CD1c-positive myeloid dendritic cell (primary cell): Measurements from ENCODE around the gene PPIE.
"Not testable (repeated sequence)": the region's sequence is repeated elsewhere in the genome, so short reads cannot be mapped to it uniquely, and the experiment has no call there.

Source experiments
- DNase-seq: peaks from one replicate; pipeline ENCODE4 v3.0.0-alpha.2; 2016; ENCODE audit errors: extremely low spot score

The PPIE gene

DNA sequence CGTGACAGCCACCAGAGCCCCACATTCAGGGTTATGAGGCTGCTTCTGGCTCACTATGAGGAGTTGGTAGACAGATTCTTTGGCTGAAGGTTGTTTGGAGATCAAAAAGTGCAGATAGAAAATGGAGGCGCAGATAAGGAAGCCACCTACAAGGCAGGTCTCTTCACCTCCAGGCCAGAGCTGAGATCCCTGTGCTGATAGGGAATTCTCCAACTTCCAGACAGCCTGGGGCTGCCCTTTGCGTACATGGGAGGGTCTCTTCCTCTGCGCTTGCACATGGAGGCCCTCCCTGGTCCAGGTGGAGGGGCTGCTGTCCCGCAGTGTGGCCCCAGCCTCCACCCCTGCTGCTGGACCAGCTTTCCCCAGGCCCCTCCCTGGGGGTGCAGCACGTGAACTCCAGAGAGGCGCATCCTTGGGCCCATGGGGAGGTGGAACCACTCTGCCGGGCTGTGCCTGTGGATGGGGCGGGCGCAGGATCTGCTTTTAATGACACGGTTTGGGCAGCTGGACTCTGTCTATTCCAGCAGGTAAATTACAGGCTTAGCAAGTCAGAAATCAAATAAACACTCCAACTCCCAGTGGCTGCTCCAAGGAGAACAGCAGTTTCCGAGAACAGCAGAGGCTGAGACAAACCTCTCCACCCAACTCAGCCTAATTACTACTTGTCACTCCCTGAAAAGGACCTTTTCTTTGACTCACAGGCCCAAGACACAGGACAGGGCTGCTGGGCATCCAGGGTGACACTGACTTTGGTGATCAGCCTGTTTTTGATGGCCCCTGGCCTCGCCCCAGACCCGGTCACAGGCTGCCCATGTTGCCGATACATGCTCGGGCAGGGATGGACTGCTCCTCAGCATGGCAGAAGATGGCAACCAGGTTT, 20.1 kb downstream of the PPIE start:
- no peak for DNase-seq

DNA sequence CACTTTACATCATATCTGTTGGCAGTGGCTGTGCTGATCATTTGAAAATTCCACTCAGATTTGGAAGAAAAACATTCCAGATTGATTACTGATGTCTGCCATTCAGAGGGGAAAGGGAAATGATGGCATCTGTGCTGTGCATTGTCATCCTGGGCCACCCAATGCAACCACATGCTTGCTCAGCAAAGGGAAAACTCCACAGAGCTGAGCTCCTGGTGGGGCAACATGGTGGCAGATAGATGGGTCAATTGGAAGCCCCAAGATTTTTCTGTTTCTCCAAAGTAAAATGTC, 20.7 kb downstream of the PPIE start:
- no peak for DNase-seq

DNA sequence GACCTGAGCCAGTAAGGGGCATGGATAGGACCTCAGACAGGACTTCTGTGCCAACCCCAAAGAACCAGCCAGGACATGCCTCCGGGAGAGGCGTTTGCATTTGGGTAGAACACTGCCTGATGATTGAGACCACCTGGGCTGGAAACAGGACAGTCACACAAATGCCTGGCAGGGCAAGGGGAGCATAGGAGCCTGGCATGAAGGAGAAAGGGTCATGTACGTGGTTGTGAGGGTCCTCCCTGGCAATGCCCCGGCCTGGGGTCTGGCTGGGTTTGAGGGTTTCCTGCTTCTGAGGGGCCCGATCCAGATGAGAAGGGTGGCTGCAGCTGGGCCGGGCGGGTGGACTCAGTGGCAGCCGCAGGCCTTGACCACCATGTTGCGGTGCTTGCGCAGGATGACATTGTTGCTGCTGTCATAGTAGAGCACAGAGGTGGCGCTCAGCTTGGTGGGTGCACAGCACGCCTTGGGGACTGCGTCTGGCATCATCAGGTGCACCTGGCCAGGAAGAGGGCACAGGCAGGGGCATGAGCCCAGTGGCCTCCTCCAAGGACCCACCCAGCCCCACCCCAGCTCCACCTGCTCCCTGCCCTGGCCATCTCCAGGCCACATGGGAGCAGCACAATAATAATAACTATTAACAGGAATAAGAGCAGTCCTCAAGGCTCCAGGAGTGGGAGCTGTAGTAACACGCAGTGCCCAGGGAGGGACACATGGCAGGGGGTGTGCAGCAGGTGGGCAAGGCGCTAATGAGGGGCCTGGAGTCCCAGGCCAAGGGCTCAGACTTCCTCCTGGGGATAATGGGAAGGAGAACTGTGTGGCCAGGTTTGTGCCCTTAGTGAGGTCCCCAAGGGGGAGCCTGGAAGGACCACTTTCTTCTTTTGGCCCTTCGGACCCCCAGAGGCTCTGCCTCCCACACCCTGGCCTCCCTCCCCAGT, 21.7 kb downstream of the PPIE start:
- no peak for DNase-seq

DNA sequence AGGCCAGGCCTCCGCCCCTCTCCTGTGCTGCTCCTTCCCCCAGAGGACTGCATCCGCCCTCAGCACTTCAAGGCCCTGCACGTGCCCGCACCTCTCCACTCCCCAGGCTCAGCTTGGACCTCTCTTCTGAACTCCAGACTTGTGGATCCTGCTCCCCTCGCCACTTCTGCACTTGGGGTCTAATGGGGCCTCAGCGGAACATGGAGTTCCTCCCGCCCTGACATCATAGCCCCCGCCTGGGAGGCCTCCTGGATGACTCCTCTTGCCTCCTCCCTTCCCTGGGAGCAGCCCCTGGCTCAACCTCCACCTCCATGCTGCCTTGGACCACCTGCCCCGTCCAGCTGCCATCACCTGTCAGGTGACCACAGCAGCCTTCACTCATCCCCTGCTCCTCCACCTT, 22.3 kb downstream of the PPIE start:
- DNase-seq, result no peak

DNA sequence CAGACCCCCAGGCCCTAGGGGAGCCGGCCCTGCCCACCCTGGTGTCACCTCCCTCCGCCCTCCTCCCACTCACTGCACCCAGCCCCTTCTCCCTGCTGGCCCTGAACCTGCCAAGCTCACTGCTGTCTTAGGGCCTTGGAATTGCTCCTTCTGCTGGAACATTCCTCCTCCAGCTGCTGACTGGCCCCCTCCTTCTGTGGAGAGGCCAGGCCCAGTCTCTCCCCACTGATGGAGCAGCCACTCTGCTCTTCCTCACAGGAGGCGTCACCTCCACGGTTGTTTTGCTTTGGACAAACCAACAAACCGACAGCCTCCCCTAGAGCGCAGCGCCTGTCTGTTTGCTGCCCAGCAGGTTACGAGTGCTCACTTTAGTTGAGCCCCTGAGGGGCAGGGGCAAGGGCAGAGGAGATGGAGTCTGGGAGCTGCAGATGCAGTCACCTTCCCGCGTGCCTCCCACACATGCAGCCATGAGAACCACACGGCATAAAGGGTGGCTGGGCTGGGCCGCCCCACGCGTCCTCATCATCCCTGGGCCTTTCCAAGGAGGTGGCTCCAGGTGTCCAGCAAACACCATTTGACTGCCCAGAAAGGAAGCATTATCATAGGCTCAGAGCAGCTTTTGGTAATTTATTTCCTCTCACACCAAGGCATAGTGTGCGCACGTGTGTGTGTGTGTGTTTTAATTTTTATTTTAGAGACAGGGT, 23.0 kb downstream of the PPIE start:
- DNase-seq, result no peak

DNA sequence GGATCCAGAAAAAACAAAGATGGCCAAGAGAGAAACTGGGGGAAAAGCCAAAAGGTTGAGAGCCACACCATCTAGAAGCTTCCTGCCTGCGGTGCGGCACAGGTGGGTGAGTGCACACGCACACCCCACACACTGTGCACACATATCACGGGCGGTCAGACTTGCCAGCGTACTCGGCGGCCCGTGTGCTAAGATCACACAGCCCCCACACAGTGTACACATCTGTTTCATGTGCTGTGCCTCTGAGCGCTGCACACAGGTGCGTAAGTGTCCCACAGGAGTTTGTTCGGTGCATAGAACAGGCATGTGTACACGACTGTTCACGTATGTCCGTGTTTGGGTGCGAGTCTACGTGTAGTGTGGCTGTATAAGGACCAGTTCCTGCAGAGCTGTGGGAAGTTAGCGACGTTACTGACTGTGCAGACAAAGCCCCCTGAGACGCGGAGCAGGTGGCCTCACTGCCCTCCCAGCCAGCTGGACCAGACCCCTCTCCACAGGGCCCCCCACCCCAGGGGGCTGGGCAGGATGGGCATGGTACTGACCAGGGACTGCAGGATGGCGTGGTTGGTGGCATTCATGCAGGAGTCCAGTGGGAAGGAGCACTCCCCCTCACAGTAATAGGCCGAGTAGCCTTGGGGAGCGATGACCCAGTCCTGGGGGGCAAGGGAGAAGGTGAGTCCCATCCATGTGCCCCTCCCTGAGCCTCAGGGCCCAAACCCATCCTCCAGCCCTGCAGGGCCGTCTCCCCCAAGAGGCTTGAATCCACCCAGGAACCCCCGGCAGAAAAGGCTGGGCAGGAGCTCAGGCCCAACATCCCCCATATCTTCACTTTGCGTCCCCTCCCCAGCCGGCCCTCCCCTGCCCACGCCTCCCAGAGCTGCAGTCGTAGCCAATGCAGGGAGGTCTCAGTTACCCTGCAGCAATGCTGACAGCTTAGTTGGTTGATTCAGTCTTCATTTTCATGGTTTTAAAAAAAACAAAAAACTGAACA, 24.2 kb downstream of the PPIE start:
- no peak for DNase-seq

DNA sequence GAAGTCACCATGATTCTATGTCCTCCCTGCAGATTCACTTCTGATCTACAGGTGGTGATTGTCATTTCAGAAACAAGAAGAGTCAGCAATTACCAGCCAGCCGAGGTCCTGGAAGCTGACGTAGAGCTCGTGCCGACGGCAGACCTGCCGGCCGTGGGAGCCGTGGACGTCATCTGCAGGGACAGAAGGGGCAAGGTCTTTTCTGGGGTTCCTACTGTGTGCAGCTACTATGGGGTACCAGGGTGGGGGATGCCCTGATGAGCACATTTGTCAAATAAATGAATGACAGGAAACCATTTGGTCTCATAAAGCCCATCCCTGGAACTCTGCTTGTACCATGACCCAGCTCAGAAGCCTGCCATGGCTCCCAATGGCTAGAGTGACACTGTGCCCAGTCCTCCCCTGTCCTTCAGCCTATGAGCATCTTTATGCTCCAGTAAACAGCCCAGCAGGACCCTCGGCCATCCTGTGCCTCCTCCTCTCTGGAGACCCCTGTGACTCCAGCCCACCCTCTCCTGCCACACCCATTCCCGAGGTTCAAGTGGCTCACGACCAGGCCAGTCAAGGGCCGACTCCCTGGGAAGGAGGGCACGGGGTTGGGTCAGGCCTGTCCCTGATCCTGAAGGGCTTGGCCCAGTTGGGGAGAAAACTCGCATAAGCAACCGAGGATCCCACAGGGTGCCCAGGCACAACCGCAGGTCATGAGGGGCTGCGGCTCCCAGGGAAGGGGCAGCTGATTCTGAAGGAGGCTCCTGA, 25.1 kb downstream of the PPIE start:
- not testable (repeated sequence) for DNase-seq

DNA sequence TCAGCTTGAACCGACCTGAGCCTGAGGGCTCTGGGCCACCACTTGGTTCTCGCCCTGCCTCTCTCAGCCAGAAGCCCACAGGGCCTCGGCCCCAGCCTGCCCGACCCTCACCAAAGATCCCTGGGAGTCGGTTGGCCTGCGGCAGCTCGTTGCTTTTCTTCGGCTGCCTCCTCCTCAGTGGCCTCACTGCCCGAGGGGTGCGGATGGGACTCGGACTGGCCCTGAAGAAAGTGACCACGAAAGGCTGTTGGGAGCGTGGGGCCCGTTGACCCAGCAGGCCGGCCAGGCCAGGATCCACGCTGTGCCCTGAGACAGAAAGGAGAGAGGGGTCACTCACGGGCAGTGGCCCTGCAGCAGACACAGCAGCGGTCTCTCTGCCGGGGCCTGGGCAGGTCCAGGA, 25.8 kb downstream of the PPIE start:
- not testable (repeated sequence) for DNase-seq

DNA sequence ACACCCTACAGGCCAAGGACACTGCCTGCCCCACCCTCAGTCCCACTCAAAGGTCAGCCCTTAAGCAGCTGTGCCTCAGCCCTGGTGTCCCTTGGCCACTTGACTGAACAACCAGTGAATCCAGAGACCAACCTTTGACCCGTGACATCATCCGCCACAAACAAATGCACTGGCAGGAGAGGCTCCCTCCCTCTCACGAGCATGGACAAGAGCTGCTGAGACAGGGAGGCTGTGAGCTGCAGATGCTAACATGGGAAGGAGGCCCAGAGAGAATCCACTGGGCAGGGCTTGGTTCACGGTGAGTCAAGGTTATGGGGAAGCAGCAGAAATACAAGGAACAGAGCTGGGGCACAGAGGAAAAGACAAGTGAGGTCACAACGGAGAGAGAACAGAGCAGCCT, 27.8 kb downstream of the PPIE start:
- not testable (repeated sequence) for DNase-seq

DNA sequence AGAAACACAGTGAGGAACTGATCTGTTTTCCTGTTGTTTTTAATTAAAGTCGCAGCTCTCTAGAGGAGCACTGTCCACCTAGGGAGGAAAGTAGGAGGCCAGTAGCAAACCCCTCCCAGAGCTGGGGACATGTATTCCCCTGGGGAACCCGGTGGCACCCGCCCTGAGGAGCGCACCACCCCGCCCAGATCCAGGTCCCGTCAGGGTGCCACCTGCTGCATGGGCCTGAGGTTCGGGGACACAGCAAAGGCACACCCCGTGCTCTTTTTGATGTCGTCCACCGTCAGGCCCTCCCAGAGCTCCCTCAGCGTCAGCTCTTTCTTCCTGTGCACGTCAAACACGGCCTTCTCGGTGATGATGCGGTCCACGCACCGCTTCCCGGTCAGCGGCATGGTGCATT, 30.8 kb downstream of the PPIE start:
- not testable (repeated sequence) for DNase-seq

DNA sequence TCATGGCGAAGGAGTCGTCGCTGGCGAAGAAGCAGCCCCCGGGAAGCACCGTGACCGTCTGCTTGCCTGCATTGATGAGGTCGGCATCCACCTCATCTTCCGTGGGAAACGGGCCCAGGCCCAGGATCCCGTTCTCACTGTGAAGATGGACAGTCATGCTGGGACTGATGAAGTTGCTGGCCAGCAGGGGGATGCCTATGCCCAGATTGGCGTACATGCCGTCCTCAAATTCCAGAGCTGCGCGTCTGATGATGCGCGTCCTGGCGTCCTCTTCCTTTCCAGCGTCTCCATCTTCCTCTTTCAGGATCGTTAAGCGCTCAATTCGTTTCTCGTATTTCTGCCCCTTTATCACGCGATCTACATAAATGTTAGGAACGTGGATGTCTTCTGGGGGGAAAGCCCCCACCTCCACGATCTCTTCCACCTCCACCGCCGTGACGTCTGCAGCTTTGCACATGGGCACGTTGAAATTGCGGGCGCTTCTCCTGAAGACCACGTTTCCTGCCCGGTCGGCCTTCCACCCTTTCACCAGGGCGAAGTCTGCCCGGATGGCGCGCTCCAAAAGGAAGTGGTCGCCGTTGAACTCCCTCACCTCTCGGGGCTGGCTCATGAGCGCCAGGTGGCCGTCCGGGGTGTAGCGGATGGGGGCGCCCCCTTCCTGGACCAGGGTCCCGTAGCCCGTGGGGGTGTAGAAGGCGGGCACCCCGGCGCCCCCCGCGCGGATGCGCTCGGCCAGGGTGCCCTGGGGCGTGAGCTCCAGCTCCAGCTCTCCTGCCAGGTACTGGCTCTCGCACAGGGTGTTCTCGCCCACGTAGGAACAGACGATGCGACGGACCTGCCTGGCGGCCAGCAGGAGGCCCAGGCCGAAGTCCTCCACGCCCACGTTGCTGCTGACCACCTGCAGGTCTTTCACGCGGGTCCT, 31.7 kb downstream of the PPIE start:
- DNase-seq, result peak; percentile 69

DNA sequence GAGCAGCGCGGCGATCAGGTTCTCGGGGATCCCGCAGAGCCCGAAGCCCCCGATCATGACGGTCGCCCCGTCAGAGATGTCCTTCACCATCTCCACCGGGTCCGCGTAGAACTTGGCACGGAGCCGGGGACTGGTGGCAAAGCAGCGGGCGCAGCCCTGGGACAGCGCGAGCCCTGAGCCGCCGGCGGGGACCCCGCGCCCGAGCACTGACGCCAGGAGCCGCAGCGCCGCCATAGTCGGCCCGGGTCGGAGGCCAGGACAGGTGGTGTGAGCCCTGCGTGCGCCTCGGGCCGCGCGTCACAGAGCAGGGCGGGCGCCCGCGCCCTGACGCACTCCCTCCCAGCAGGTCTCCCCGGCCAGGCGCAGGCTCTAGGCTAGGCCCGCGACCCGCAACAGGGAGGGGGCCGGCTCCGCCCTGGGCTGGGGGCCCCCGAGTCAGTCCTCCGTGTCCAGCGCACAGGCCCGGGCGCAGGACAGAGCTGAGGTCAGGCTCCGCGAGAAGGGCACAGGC, 32.4 kb downstream of the PPIE start, which contains the start of gene OXCT2:
Gene OXCT2 (minus strand): TSS at position 327 of the 511 bp plus-strand sequence. CDS start 93 bp downstream, at position 234.
- not testable (repeated sequence) for DNase-seq

DNA sequence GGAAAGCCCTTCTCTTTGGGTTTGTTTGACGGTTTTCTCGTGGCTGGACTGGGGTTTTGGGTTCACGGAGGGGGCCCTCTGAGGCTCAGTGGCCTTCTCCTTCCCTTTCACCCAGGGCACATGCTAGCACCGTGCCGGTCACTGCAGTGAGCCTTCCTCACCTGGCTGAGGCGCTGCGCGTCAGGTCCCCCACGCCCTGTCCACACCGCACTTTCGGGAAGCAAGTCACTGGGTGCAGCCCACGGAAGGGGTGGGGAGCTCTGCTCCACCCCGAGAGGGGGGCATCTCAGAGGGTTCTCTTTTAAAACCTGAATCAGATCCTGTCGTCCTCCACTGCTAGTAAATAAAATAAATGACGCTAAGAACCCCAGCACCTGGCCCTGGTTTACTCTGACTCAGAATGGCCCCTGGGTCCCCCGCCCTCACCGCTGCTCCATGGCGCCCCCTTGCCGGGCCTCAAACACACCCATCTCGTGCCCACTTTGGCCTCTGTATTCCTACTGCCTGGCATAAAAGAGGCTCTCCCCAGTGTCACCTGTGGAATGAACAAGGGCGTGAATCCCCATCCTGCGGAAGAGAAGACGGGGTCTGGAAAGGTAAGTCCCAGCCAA, 34.8 kb downstream of the PPIE start:
- DNase-seq, result not testable (repeated sequence)

DNA sequence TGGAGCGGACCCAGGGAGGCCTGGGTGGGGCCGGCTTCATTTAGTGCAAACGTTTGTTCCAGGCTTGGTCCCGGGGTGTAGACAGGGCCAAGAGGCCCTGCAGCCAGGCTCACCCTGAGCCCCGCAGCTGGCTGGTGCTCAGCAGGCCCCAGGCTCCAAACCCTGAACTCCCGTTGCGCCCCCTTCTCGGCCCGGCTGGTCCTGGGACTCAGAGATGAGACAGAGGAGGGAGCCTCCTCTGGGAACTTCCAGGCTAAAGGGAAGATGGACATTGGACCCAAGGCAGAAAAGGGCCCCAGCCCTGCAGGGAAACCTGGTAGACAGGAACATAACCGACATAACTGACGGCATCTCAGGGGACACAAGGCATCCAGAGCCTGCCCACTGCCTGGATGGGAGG, 36.5 kb downstream of the PPIE start:
- DNase-seq, result not testable (repeated sequence)

DNA sequence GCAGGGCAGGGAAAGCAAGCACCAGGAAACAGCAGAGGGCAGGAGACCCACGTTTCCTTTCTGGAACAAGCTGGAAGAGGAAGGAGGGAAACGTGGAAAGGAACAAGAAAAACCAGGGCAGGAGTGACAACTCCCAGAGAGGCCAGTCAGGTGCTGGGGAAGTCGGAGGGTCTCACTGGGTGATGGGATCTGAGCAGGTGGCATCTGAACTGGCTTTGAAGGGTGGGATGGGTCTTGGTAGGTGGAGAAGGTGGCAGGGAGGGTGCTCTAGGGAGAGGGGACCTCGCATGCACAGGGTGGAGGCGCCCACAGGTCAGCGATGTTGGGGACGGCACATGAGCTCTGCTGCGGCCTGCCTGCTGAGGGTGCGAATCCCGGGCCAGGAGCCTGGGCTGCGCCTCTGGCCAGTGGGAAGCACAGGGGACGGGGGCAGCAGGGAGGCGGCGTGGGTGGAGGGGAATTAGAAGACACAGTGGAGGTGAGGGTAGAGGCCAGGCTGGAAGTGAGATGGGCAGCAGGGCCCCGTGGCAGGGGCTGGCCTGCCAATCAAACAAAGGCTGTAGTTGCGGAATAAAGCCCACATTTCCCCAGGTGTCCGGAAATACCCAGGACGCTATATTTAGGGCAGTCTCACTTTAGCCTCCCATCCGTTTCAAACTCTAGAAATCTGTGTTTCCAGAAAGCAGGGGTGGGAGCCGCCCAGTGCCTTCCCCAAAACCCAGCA, 37.2 kb downstream of the PPIE start:
- DNase-seq, result not testable (repeated sequence)

DNA sequence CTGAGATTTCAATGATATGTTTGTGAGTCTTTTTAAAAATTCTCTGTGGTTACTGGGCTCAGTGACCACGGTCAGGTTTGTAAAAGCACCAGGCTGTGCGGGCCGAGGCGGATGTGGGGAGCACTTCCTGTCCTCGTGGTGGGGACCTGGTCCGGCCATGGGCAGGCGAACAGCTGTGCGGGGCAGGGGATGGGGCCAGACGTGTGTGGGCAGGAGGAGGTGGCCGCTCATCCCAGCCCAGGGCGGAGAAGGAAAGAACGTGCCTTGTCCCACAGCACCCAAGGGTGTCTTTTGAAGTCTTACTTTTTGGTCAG, 37.7 kb downstream of the PPIE start:
- no peak for DNase-seq

DNA sequence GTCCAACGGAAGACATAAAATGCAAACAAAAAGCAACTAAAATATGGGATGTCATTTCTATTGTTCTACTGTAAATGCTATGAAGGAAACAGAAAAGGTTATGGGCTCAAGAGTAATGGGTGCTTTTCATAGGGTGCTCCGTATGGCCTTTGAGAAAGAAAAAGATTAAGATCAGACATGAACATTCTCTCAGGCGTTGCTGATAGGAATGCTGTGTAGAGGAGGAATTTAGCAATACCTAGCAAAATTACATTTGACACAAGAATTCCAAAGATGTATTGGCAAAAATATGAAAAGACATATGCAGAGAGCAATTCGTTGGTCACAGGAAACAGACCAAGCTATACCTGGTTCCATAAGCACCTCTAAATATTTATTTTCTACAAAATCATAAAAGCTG, 38.2 kb downstream of the PPIE start:
- no peak for DNase-seq

DNA sequence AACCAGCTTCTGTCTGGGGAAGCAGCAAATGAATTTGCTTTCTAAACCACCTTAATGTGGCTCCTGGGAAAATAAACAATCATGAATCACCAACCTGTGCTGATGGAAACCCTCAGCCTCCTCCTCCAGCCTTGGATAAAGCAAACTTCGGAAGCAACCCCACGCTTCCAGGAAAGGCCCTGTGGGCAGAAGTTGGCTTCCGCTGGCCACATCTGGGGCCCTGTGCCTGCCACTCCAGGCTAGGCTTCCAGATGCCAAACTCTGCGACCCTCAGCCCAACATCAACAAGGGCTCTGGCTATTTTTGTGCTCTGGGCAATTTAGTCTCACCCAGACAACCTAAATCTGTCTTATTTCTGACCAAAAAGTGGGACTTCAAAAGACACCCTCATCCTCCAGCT, 38.6 kb downstream of the PPIE start:
- DNase-seq, result no peak
